Sigmoid colon (tissue), 7 donors: ENCODE results near the gene ZNF787. TPM values are rescaled to one million over a fixed set of nuclear protein-coding genes. Genes with fewer than 3 reads are reported as not detected.

ENCODE experiments used
- DNase-seq: peaks from one replicate; pipeline ENCODE4 v3.0.0-alpha.2; 2019
- H3K27ac ChIP-seq, 4 donors: fragments of 200-600 bp; sonication (generic); one replicate each; pipeline ENCODE4 v1.5.1; 2016 to 2019; ENCODE audit warnings: mild to moderate bottlenecking in 1 of 4
- H3K27me3 ChIP-seq, 3 donors: fragments of 200-600 bp; sonication (generic); one replicate each; pipeline ENCODE4 v1.5.1; 2019; ENCODE audit warnings: mild to moderate bottlenecking in 1 of 3
- H3K36me3 ChIP-seq, 4 donors: fragments of 200-600 bp; sonication (generic); one replicate each; pipeline ENCODE4 v1.5.1; 2016 to 2019
- H3K4me1 ChIP-seq, 4 donors: fragments of 200-600 bp; sonication (generic); one replicate each; pipeline ENCODE4 v1.5.1; 2017 to 2019
- H3K4me3 ChIP-seq, 4 donors: fragments of 200-600 bp; sonication (generic); one replicate each; pipeline ENCODE4 v1.5.1; 2017 to 2019; ENCODE audit warnings: mild to moderate bottlenecking in 2 of 4, moderate library complexity in 1 of 4
- H3K9me3 ChIP-seq, 4 donors: fragments of 200-600 bp in 3 of 4; sonication (generic) in 3 of 4; one replicate each; pipeline versions ENCODE4 v1.5.1 to v1.6.1; 2013 to 2019
- CTCF ChIP-seq, 4 experiments: fragments of 450-650 bp in 3 of 4; fragments of 200-600 bp in 1 of 4; IDR thresholded peaks; one replicate each; pipeline ENCODE4 v1.5.1; 2016 to 2019; ENCODE audit warnings: antibody characterized with exemption in 4 of 4, mild to moderate bottlenecking in 3 of 4, moderate library complexity in 2 of 4
- EP300 ChIP-seq, 4 donors: sonication (generic); formaldehyde crosslinking; IDR thresholded peaks; one replicate each; pipeline ENCODE4 v1.6.1; 2017; ENCODE audit warnings: antibody characterized with exemption in 4 of 4
- POLR2A ChIP-seq, 2 donors: fragments of 450-650 bp; IDR thresholded peaks; one replicate each; pipeline ENCODE4 v1.6.1; 2016; ENCODE audit warnings: antibody characterized with exemption in 2 of 2, mild to moderate bottlenecking in 2 of 2, moderate library complexity in 2 of 2
- POLR2AphosphoS5 ChIP-seq, 4 donors: sonication (generic); formaldehyde crosslinking; IDR thresholded peaks; one replicate each; pipeline ENCODE4 v1.6.1; 2017; ENCODE audit warnings: antibody characterized with exemption in 4 of 4
- WGBS, 2 donors: extraction: QIAGEN DNeasy Blood & Tissue Kit; methylation state at CpG; one replicate each; pipeline ENCODE4 v1.1.7; 2013; 5-methylcytosine and 5-hydroxymethylcytosine counted together
- intact Hi-C: fragments of 100-400 bp; cut with DNase I; formaldehyde crosslinking; loops from one replicate; pipeline ENCODE4 v1.15.1; 2023
- polyA plus RNA-seq, 3 donors: library from polyadenylated mRNA; stranded (reverse); fragments of 200-250 nt; gene quantifications; one replicate each; pipeline ENCODE4 v1.2.3, GENCODE V29; 2013
- total RNA-seq, 4 donors: library from RNA; depleted of rRNA; stranded (reverse); fragments of >200 nt; gene quantifications; one replicate each; pipeline ENCODE4 v1.1.0, GENCODE V29; 2016
- donor health status: healthy with polysubstance abuse.
- donor health status: Bipolar disorder and iron deficiency.
- donor health status: healthy.

ZNF787 gene
- total and polyA plus RNA-seq, 7 donors, result 11.0 to 38.3 (median 14.1) TPM

- DNase-seq, result no peak
- no peak overlapping the region for H3K27ac ChIP-seq
- no peaks in the 10 kb centered on the region for H3K9me3 ChIP-seq
- WGBS, 2 donors, result 83 to 85% methylated on average over 49 of the region's 49 CpGs
- no peaks in the 10 kb centered on the region for H3K27me3 ChIP-seq
- intact Hi-C loops, result no loop called here
- TF ChIP-seq POLR2A (IDR thresholded peaks at IDR 0.05), result no peak
- TF ChIP-seq EP300 (IDR thresholded peaks at IDR 0.05), result no peak
- no peak for TF ChIP-seq CTCF (IDR thresholded peaks at IDR 0.05)
- no peak for TF ChIP-seq POLR2AphosphoS5 (IDR thresholded peaks at IDR 0.05)
- peaks cover 0 to 26% (median 14%) of the 10 kb centered on the region in 4 donors for H3K36me3 ChIP-seq
- H3K4me1 ChIP-seq, result peaks cover 0 to 16% (median 9%) of the 10 kb centered on the region in 4 donors
- no peak overlapping the region for H3K4me3 ChIP-seq
Measured at GRCh38 chr19:56086671-56087430, 34.2 kb downstream of the ZNF787 start.

GRCh38 chr19:56085571-56086275 lies 35.4 kb downstream of the ZNF787 start:
- H3K4me1 ChIP-seq, result peaks cover 0 to 15% (median 9%) of the 10 kb centered on the region in 4 donors
- intact Hi-C loops, result no loop called here
- H3K4me3 ChIP-seq, result no peak overlapping the region
- DNase-seq, result no peak
- H3K36me3 ChIP-seq, result peaks cover 0 to 26% (median 14%) of the 10 kb centered on the region in 4 donors
- no peak overlapping the region for H3K27ac ChIP-seq
- 94% methylated on average over 10 of the region's 10 CpGs for WGBS, 2 donors
- peaks cover 0 to 11% (median 0%) of the 10 kb centered on the region in 3 donors for H3K27me3 ChIP-seq
- TF ChIP-seq POLR2AphosphoS5 (IDR thresholded peaks at IDR 0.05) (no peak), CTCF (IDR thresholded peaks at IDR 0.05) (no peak), POLR2A (IDR thresholded peaks at IDR 0.05) (no peak), EP300 (IDR thresholded peaks at IDR 0.05) (no peak)
- H3K9me3 ChIP-seq, result no peaks in the 10 kb centered on the region

GRCh38 chr19:56084835-56085536 lies 36.1 kb downstream of the ZNF787 start:
- intact Hi-C loops, result no loop called here
- TF ChIP-seq POLR2AphosphoS5 (IDR thresholded peaks at IDR 0.05) (no peak), CTCF (IDR thresholded peaks at IDR 0.05) (no peak)
- peaks cover 0 to 13% (median 0%) of the 10 kb centered on the region in 3 donors for H3K27me3 ChIP-seq
- H3K27ac ChIP-seq, result no peak overlapping the region
- no peaks in the 10 kb centered on the region for H3K9me3 ChIP-seq
- no peak for DNase-seq
- peaks cover 0 to 12% (median 10%) of the 10 kb centered on the region in 4 donors for H3K4me1 ChIP-seq
- no peak overlapping the region for H3K4me3 ChIP-seq
- H3K36me3 ChIP-seq, result peaks cover 0 to 26% (median 14%) of the 10 kb centered on the region in 4 donors
- 73 to 83% methylated on average over 18 of the region's 18 CpGs for WGBS, 2 donors

- H3K27me3 ChIP-seq, result peaks cover 0 to 13% (median 0%) of the 10 kb centered on the region in 3 donors
- no peak overlapping the region for H3K4me3 ChIP-seq
- no peak for TF ChIP-seq POLR2AphosphoS5 (IDR thresholded peaks at IDR 0.05)
- no peak for TF ChIP-seq POLR2A (IDR thresholded peaks at IDR 0.05)
- TF ChIP-seq EP300 (IDR thresholded peaks at IDR 0.05), result no peak
- TF ChIP-seq CTCF (IDR thresholded peaks at IDR 0.05), result no peak
- H3K36me3 ChIP-seq, result peaks cover 0 to 16% (median 10%) of the 10 kb centered on the region in 4 donors
- H3K27ac ChIP-seq, result no peak overlapping the region
- H3K9me3 ChIP-seq, result no peaks in the 10 kb centered on the region
- WGBS, 2 donors, result 56 to 66% methylated on average over 9 of the region's 9 CpGs
- peaks cover 0 to 12% (median 10%) of the 10 kb centered on the region in 4 donors for H3K4me1 ChIP-seq
- intact Hi-C loops, result no loop called here
- DNase-seq, result no peak
Measured at GRCh38 chr19:56083668-56084067, 37.4 kb downstream of the ZNF787 start.
